CD14-positive monocyte (primary cell): Measurements from ENCODE around the gene PCDHA6. TPM values are rescaled to one million over a fixed set of nuclear protein-coding genes. Genes with fewer than 3 reads are reported as not detected.
"Not testable (repeated sequence)": the region's sequence is repeated elsewhere in the genome, so short reads cannot be mapped to it uniquely, and the experiment has no call there.

Experiments
- DNase-seq, 3 donors: peaks; one replicate each; pipeline ENCODE4 v3.0.0-alpha.2; 2011 to 2022
- H2AFZ ChIP-seq: 2 replicates; pipeline ENCODE4 v1.6.0; 2012; ENCODE audit warnings: mild to moderate bottlenecking, low read depth, low read length, inconsistent platforms; ENCODE audit not compliant: insufficient read depth, poor library complexity, severe bottlenecking
- H3K27ac ChIP-seq, 2 donors: 1 replicate in 1 of 2; 2 replicates in 1 of 2; pipeline ENCODE4 v1.5.1; 2012 to 2013; ENCODE audit warnings: low read length in 2 of 2, control low read depth in 1 of 2, inconsistent platforms in 1 of 2, low read depth in 1 of 2, mild to moderate bottlenecking in 1 of 2
- H3K27me3 ChIP-seq, 2 donors: one replicate each; pipeline versions ENCODE4 v1.6.0 to v1.6.1; 2011 to 2013; ENCODE audit warnings: low read length in 2 of 2; ENCODE audit not compliant: control insufficient read depth in 2 of 2, insufficient read depth in 2 of 2
- H3K36me3 ChIP-seq, 2 donors: replicated peaks in 1 of 2; 1 replicate in 1 of 2; 2 replicates in 1 of 2; pipeline versions ENCODE4 v1.5.1 to v1.6.1; 2012 to 2013; ENCODE audit warnings: low read length in 2 of 2, control low read depth in 1 of 2, inconsistent platforms in 1 of 2, mild to moderate bottlenecking in 1 of 2; ENCODE audit not compliant: insufficient read depth in 2 of 2, control insufficient read depth in 1 of 2
- H3K4me1 ChIP-seq, 2 donors: 1 replicate in 1 of 2; 2 replicates in 1 of 2; pipeline versions ENCODE4 v1.5.1 to v1.6.1; 2012 to 2013; ENCODE audit warnings: low read length in 2 of 2, control low read depth in 1 of 2, inconsistent platforms in 1 of 2, mild to moderate bottlenecking in 1 of 2, moderate library complexity in 1 of 2; ENCODE audit not compliant: insufficient read depth in 2 of 2, control insufficient read depth in 1 of 2
- H3K4me2 ChIP-seq: replicated peaks from 2 replicates; pipeline ENCODE3; 2012; ENCODE audit warnings: low read length, moderate library complexity, mild to moderate bottlenecking; ENCODE audit not compliant: poor library complexity, severe bottlenecking; ENCODE audit errors: extremely low read depth
- H3K4me3 ChIP-seq, 3 experiments: fragments of 200-600 bp in 1 of 3; sonication (generic) in 1 of 3; replicated peaks in 1 of 3; 1 replicate in 2 of 3; 2 replicates in 1 of 3; pipeline ENCODE4 v1.5.1; 2011 to 2013; ENCODE audit warnings: low read length in 3 of 3, mild to moderate bottlenecking in 3 of 3, control low read depth in 2 of 3, low read depth in 2 of 3, inconsistent platforms in 1 of 3, moderate library complexity in 1 of 3
- H3K79me2 ChIP-seq: 2 replicates; pipeline ENCODE4 v1.6.0; 2012; ENCODE audit warnings: mild to moderate bottlenecking, control low read depth, inconsistent platforms, low read length, moderate library complexity; ENCODE audit not compliant: insufficient read depth
- H3K9ac ChIP-seq: 2 replicates; pipeline ENCODE4 v1.6.0; 2017; ENCODE audit warnings: low read length, mild to moderate bottlenecking; ENCODE audit not compliant: insufficient read depth, poor library complexity, severe bottlenecking
- H3K9me3 ChIP-seq, 2 donors: replicated peaks in 1 of 2; 1 replicate in 1 of 2; 2 replicates in 1 of 2; pipeline versions ENCODE4 v1.5.1 to v1.6.1; 2012 to 2013; ENCODE audit warnings: low read length in 2 of 2, control low read depth in 1 of 2; ENCODE audit not compliant: control insufficient read depth in 1 of 2, insufficient read depth in 1 of 2
- H4K20me1 ChIP-seq: 2 replicates; pipeline ENCODE4 v1.6.0; 2012; ENCODE audit warnings: mild to moderate bottlenecking, low read length, control low read depth, moderate library complexity; ENCODE audit not compliant: insufficient read depth
- H3K27ac Mint-ChIP-seq, 7 donors: one replicate each; pipeline ENCODE4 v1.8.0; 2020; ENCODE audit warnings: mild to moderate bottlenecking in 7 of 7, mixed read lengths in 7 of 7, moderate library complexity in 6 of 7, inconsistent platforms in 2 of 7
- H3K27me3 Mint-ChIP-seq, 3 donors: one replicate each; pipeline ENCODE4 v1.8.0; 2021 to 2022; ENCODE audit warnings: low read depth in 3 of 3, mild to moderate bottlenecking in 3 of 3, mixed read lengths in 3 of 3, moderate library complexity in 3 of 3, inconsistent platforms in 1 of 3
- H3K36me3 Mint-ChIP-seq, 2 donors: one replicate each; pipeline ENCODE4 v1.8.0; 2020; ENCODE audit warnings: mixed read lengths in 2 of 2, inconsistent platforms in 1 of 2, mild to moderate bottlenecking in 1 of 2
- H3K4me1 Mint-ChIP-seq: one replicate; pipeline ENCODE4 v1.8.0; 2020; ENCODE audit warnings: mild to moderate bottlenecking, mixed read lengths
- H3K4me3 Mint-ChIP-seq, 2 donors: one replicate each; pipeline ENCODE4 v1.8.0; 2020; ENCODE audit warnings: mild to moderate bottlenecking in 2 of 2, mixed read lengths in 2 of 2, moderate library complexity in 1 of 2
- H3K9me3 Mint-ChIP-seq, 7 donors: one replicate each; pipeline ENCODE4 v1.8.0; 2020 to 2022; ENCODE audit warnings: mixed read lengths in 7 of 7, mild to moderate bottlenecking in 6 of 7, moderate library complexity in 6 of 7, inconsistent platforms in 2 of 7
- WGBS: methylation state at CpG from one replicate; pipeline ENCODE4 v1.1.5; 2013; ENCODE audit warnings: missing lambda C conversion rate; ENCODE audit not compliant: insufficient coverage; 5-methylcytosine and 5-hydroxymethylcytosine counted together
- intact Hi-C, 2 donors: fragments of 100-400 bp; cut with micrococcal nuclease; formaldehyde crosslinking; loops; one replicate each; pipeline versions ENCODE4 v1.15.0 to v1.15.1; 2023
- polyA plus RNA-seq, 3 donors: library from polyadenylated mRNA; depleted of rRNA in 1 of 3; unstranded in 2 of 3; stranded (reverse) in 1 of 3; fragments of 300-500 nt in 2 of 3; fragments of >200 nt in 1 of 3; fragmentation: Illumina TruSeq in 2 of 3; gene quantifications; 1 replicate in 2 of 3; 2 replicates in 1 of 3; pipeline ENCODE4 v1.2.3, GENCODE V29; 2012 to 2021
- TF ChIP-seq, protein P1 (sequence below): fragments of 200-600 bp; IDR thresholded peaks from one replicate; pipeline ENCODE4 v1.8.0; 2022; ENCODE audit warnings: antibody characterized with exemption, mild to moderate bottlenecking

Gene PCDHA6
- polyA plus RNA-seq, 3 donors = not detected

- Mint-ChIP-seq H3K4me1 (no peaks in the 10 kb centered on the region), H3K27me3 (peaks cover 5 to 21% (median 21%) of the 10 kb centered on the region in 3 donors), H3K36me3 (peaks cover 0 to 8% of the 10 kb centered on the region in 2 donors), H3K9me3 (peaks cover 30 to 62% (median 51%) of the 10 kb centered on the region in 7 donors), H3K4me3 (no peak overlapping the region), H3K27ac (no peak overlapping the region)
- peak overlapping the region; percentile 21 for H2AFZ ChIP-seq
- peaks cover 0 to 26% of the 10 kb centered on the region in 2 donors for H3K27me3 ChIP-seq
- intact Hi-C loops = no loop called here
- H3K4me3 ChIP-seq = peak overlapping the region in 1 of 3 experiments; percentile 23
- no peaks in the 10 kb centered on the region for H3K4me1 ChIP-seq
- TF ChIP-seq, protein P1, sequence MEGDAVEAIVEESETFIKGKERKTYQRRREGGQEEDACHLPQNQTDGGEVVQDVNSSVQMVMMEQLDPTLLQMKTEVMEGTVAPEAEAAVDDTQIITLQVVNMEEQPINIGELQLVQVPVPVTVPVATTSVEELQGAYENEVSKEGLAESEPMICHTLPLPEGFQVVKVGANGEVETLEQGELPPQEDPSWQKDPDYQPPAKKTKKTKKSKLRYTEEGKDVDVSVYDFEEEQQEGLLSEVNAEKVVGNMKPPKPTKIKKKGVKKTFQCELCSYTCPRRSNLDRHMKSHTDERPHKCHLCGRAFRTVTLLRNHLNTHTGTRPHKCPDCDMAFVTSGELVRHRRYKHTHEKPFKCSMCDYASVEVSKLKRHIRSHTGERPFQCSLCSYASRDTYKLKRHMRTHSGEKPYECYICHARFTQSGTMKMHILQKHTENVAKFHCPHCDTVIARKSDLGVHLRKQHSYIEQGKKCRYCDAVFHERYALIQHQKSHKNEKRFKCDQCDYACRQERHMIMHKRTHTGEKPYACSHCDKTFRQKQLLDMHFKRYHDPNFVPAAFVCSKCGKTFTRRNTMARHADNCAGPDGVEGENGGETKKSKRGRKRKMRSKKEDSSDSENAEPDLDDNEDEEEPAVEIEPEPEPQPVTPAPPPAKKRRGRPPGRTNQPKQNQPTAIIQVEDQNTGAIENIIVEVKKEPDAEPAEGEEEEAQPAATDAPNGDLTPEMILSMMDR = no peak
- H3K9me3 ChIP-seq = peaks cover 34 to 61% of the 10 kb centered on the region in 2 donors
- WGBS = 31% methylated on average over 9 of the region's 16 CpGs
- no peaks in the 10 kb centered on the region for H3K36me3 ChIP-seq
- no peak overlapping the region for H3K27ac ChIP-seq
- no peaks in the 10 kb centered on the region for H4K20me1 ChIP-seq
- DNase-seq = no peak
- no peak overlapping the region for H3K4me2 ChIP-seq
- H3K9ac ChIP-seq = no peak overlapping the region
- no peaks in the 10 kb centered on the region for H3K79me2 ChIP-seq
These were observed 26.3 kb upstream of the PCDHA6 start for GRCh38 chr5:140801494-140801841.

- H3K4me3 Mint-ChIP-seq = peak overlapping the region in 1 of 2 donors; percentile 55
- H3K27ac ChIP-seq, H3K4me3 ChIP-seq, H3K4me1 Mint-ChIP-seq, intact Hi-C loops, H3K4me2 ChIP-seq, H2AFZ ChIP-seq, H3K27ac Mint-ChIP-seq, H3K36me3 ChIP-seq, H4K20me1 ChIP-seq, H3K9ac ChIP-seq, H3K79me2 ChIP-seq, DNase-seq, H3K4me1 ChIP-seq: not testable (repeated sequence)
- 46% methylated on average over 45 of the region's 45 CpGs for WGBS
- Histone ChIP-seq H3K27me3 (peaks cover 0 to 33% of the 10 kb centered on the region in 2 donors), H3K9me3 (peaks cover 31 to 59% of the 10 kb centered on the region in 2 donors)
- H3K9me3 Mint-ChIP-seq = peaks cover 31 to 62% (median 49%) of the 10 kb centered on the region in 7 donors
- H3K36me3 Mint-ChIP-seq = peaks cover 0 to 12% of the 10 kb centered on the region in 2 donors
- peaks cover 5 to 25% (median 23%) of the 10 kb centered on the region in 3 donors for H3K27me3 Mint-ChIP-seq
These were observed 25.4 kb upstream of the PCDHA6 start for GRCh38 chr5:140802381-140802780.
